Measurements from ENCODE around the gene TYSND1.

Gene TYSND1

GRCh38 chr10:70112071-70112470 lies 34.4 kb downstream of the TYSND1 start:
- no peak overlapping the region for H3K4ac ChIP-seq (ENCODE audit: low read length)
- no peak overlapping the region for H3K23ac ChIP-seq (ENCODE audit: low read depth, low read length, poor library complexity)
- H3K27ac ChIP-seq (replicated peaks; ENCODE audit: low read length) = no peak overlapping the region
- H4K91ac ChIP-seq (ENCODE audit: low read depth, low read length, poor library complexity) = no peak overlapping the region
- no CpG with 5 or more reads among the region's 8 CpGs for WGBS, 2 donors (ENCODE audit: extremely low coverage in 2 of 2, insufficient read length in 2 of 2, insufficient replicate concordance in 1 of 2)
- no peak overlapping the region for H2AFZ ChIP-seq (ENCODE audit: low read length)
- H3K4me3 ChIP-seq (ENCODE audit: low read length in 2 of 2) = no peak overlapping the region
- H2BK12ac ChIP-seq (ENCODE audit: low read length) = no peak overlapping the region
- H3K79me1 ChIP-seq (ENCODE audit: low read depth, low read length) = no peaks in the 10 kb centered on the region
- peaks cover 28 to 65% of the 10 kb centered on the region in 2 donors for H3K36me3 ChIP-seq (replicated peaks in 1 of 2; ENCODE audit: control insufficient read depth in 2 of 2, insufficient read depth in 2 of 2, low read length in 2 of 2)
- no peaks in the 10 kb centered on the region for H3K9me3 ChIP-seq (replicated peaks in 1 of 2; ENCODE audit: control insufficient read depth in 2 of 2, insufficient read depth in 1 of 2, low read depth in 1 of 2, low read length in 2 of 2)
- no peak overlapping the region for H3K4me2 ChIP-seq (ENCODE audit: insufficient read depth, low read length, poor library complexity, severe bottlenecking)
- H2BK120ac ChIP-seq (ENCODE audit: low read depth, low read length) = no peak overlapping the region
- no peak overlapping the region for H3K9ac ChIP-seq (ENCODE audit: low read depth, low read length, poor library complexity)
- no peaks in the 10 kb centered on the region for H3K4me1 ChIP-seq (ENCODE audit: control insufficient read depth in 2 of 2, insufficient read depth in 1 of 2, low read depth in 1 of 2, low read length in 2 of 2)
- H2BK15ac ChIP-seq (ENCODE audit: low read length) = no peak overlapping the region
- DNase-seq (ENCODE audit: low spot score) = no peak
- no peaks in the 10 kb centered on the region for H3K27me3 ChIP-seq (ENCODE audit: control insufficient read depth in 3 of 3, insufficient read depth in 3 of 3, low read depth in 1 of 3, low read length in 3 of 3)
- H3K14ac ChIP-seq (ENCODE audit: low read length) = no peak overlapping the region
- no peak overlapping the region for H4K8ac ChIP-seq (ENCODE audit: low read depth, low read length)
- H3K18ac ChIP-seq (ENCODE audit: low read length) = no peak overlapping the region
- H2BK5ac ChIP-seq (ENCODE audit: low read length) = no peak overlapping the region
- no peak overlapping the region for H2AK5ac ChIP-seq (ENCODE audit: low read depth, low read length)

- Histone ChIP-seq H3K9me3 (replicated peaks in 1 of 2; ENCODE audit: control insufficient read depth in 2 of 2, insufficient read depth in 1 of 2, low read depth in 1 of 2, low read length in 2 of 2) (no peaks in the 10 kb centered on the region), H3K36me3 (replicated peaks in 1 of 2; ENCODE audit: control insufficient read depth in 2 of 2, insufficient read depth in 2 of 2, low read length in 2 of 2) (peaks cover 28 to 71% of the 10 kb centered on the region in 2 donors), H2BK120ac (ENCODE audit: low read depth, low read length) (no peak overlapping the region), H3K14ac (ENCODE audit: low read length) (no peak overlapping the region), H4K91ac (ENCODE audit: low read depth, low read length, poor library complexity) (no peak overlapping the region), H3K4me3 (ENCODE audit: low read length in 2 of 2) (no peak overlapping the region), H2AFZ (ENCODE audit: low read length) (no peak overlapping the region), H3K4me2 (ENCODE audit: insufficient read depth, low read length, poor library complexity, severe bottlenecking) (no peak overlapping the region), H3K4ac (ENCODE audit: low read length) (no peak overlapping the region), H3K27me3 (ENCODE audit: control insufficient read depth in 3 of 3, insufficient read depth in 3 of 3, low read depth in 1 of 3, low read length in 3 of 3) (no peaks in the 10 kb centered on the region), H3K27ac (replicated peaks; ENCODE audit: low read length) (no peak overlapping the region), H3K18ac (ENCODE audit: low read length) (no peak overlapping the region), H3K4me1 (ENCODE audit: control insufficient read depth in 2 of 2, insufficient read depth in 1 of 2, low read depth in 1 of 2, low read length in 2 of 2) (peaks cover 0 to 2% of the 10 kb centered on the region in 2 donors), H4K8ac (ENCODE audit: low read depth, low read length) (no peak overlapping the region), H2BK12ac (ENCODE audit: low read length) (no peak overlapping the region), H2AK5ac (ENCODE audit: low read depth, low read length) (no peak overlapping the region), H2BK15ac (ENCODE audit: low read length) (no peak overlapping the region), H3K79me1 (ENCODE audit: low read depth, low read length) (no peaks in the 10 kb centered on the region), H3K23ac (ENCODE audit: low read depth, low read length, poor library complexity) (no peak overlapping the region), H3K9ac (ENCODE audit: low read depth, low read length, poor library complexity) (no peak overlapping the region), H2BK5ac (ENCODE audit: low read length) (no peak overlapping the region)
- DNase-seq (ENCODE audit: low spot score) = no peak
- WGBS, 2 donors (ENCODE audit: extremely low coverage in 2 of 2, insufficient read length in 2 of 2, insufficient replicate concordance in 1 of 2) = no CpG with 5 or more reads among the region's 22 CpGs
These were observed 35.0 kb downstream of the TYSND1 start for GRCh38 chr10:70111496-70111895.

- no CpG with 5 or more reads among the region's 18 CpGs for WGBS, 2 donors (ENCODE audit: extremely low coverage in 2 of 2, insufficient read length in 2 of 2, insufficient replicate concordance in 1 of 2)
- Histone ChIP-seq H3K18ac (ENCODE audit: low read length) (no peak overlapping the region), H3K79me1 (ENCODE audit: low read depth, low read length) (no peaks in the 10 kb centered on the region), H2BK120ac (ENCODE audit: low read depth, low read length) (no peak overlapping the region), H3K4me2 (ENCODE audit: insufficient read depth, low read length, poor library complexity, severe bottlenecking) (no peak overlapping the region), H3K27me3 (ENCODE audit: control insufficient read depth in 3 of 3, insufficient read depth in 3 of 3, low read depth in 1 of 3, low read length in 3 of 3) (no peaks in the 10 kb centered on the region), H4K91ac (ENCODE audit: low read depth, low read length, poor library complexity) (no peak overlapping the region), H3K36me3 (replicated peaks in 1 of 2; ENCODE audit: control insufficient read depth in 2 of 2, insufficient read depth in 2 of 2, low read length in 2 of 2) (peaks cover 31 to 91% of the 10 kb centered on the region in 2 donors), H2AK5ac (ENCODE audit: low read depth, low read length) (no peak overlapping the region), H2BK12ac (ENCODE audit: low read length) (no peak overlapping the region), H2BK5ac (ENCODE audit: low read length) (no peak overlapping the region), H2BK15ac (ENCODE audit: low read length) (no peak overlapping the region), H3K9ac (ENCODE audit: low read depth, low read length, poor library complexity) (no peak overlapping the region), H3K27ac (replicated peaks; ENCODE audit: low read length) (no peak overlapping the region), H3K4me3 (ENCODE audit: low read length in 2 of 2) (no peak overlapping the region), H3K4me1 (ENCODE audit: control insufficient read depth in 2 of 2, insufficient read depth in 1 of 2, low read depth in 1 of 2, low read length in 2 of 2) (peaks cover 9 to 11% of the 10 kb centered on the region in 2 donors), H4K8ac (ENCODE audit: low read depth, low read length) (no peak overlapping the region), H3K4ac (ENCODE audit: low read length) (no peak overlapping the region), H2AFZ (ENCODE audit: low read length) (no peak overlapping the region), H3K9me3 (replicated peaks in 1 of 2; ENCODE audit: control insufficient read depth in 2 of 2, insufficient read depth in 1 of 2, low read depth in 1 of 2, low read length in 2 of 2) (no peaks in the 10 kb centered on the region), H3K14ac (ENCODE audit: low read length) (no peak overlapping the region), H3K23ac (ENCODE audit: low read depth, low read length, poor library complexity) (no peak overlapping the region)
- DNase-seq (ENCODE audit: low spot score) = no peak
These were observed 37.3 kb downstream of the TYSND1 start for GRCh38 chr10:70109064-70109729.

GRCh38 chr10:70106958-70107791 lies 39.3 kb downstream of the TYSND1 start:
- no peak overlapping the region for H2BK5ac ChIP-seq (ENCODE audit: low read length)
- no peaks in the 10 kb centered on the region for H3K27me3 ChIP-seq (ENCODE audit: control insufficient read depth in 3 of 3, insufficient read depth in 3 of 3, low read depth in 1 of 3, low read length in 3 of 3)
- no peaks in the 10 kb centered on the region for H3K9me3 ChIP-seq (replicated peaks in 1 of 2; ENCODE audit: control insufficient read depth in 2 of 2, insufficient read depth in 1 of 2, low read depth in 1 of 2, low read length in 2 of 2)
- H2BK15ac ChIP-seq (ENCODE audit: low read length) = no peak overlapping the region
- H3K23ac ChIP-seq (ENCODE audit: low read depth, low read length, poor library complexity) = no peak overlapping the region
- H3K79me1 ChIP-seq (ENCODE audit: low read depth, low read length) = no peaks in the 10 kb centered on the region
- peak overlapping the region; percentile 5 for H3K18ac ChIP-seq (ENCODE audit: low read length)
- H3K4ac ChIP-seq (ENCODE audit: low read length) = no peak overlapping the region
- no CpG with 5 or more reads among the region's 22 CpGs for WGBS, 2 donors (ENCODE audit: extremely low coverage in 2 of 2, insufficient read length in 2 of 2, insufficient replicate concordance in 1 of 2)
- peaks cover 35 to 94% of the 10 kb centered on the region in 2 donors for H3K36me3 ChIP-seq (replicated peaks in 1 of 2; ENCODE audit: control insufficient read depth in 2 of 2, insufficient read depth in 2 of 2, low read length in 2 of 2)
- no peak overlapping the region for H2AFZ ChIP-seq (ENCODE audit: low read length)
- H3K9ac ChIP-seq (ENCODE audit: low read depth, low read length, poor library complexity) = no peak overlapping the region
- H3K4me1 ChIP-seq (ENCODE audit: control insufficient read depth in 2 of 2, insufficient read depth in 1 of 2, low read depth in 1 of 2, low read length in 2 of 2) = peaks cover 9 to 11% of the 10 kb centered on the region in 2 donors
- no peak overlapping the region for H3K27ac ChIP-seq (replicated peaks; ENCODE audit: low read length)
- no peak overlapping the region for H3K14ac ChIP-seq (ENCODE audit: low read length)
- no peak overlapping the region for H4K91ac ChIP-seq (ENCODE audit: low read depth, low read length, poor library complexity)
- DNase-seq (ENCODE audit: low spot score) = peak; percentile 39
- no peak overlapping the region for H2AK5ac ChIP-seq (ENCODE audit: low read depth, low read length)
- H2BK12ac ChIP-seq (ENCODE audit: low read length) = no peak overlapping the region
- H4K8ac ChIP-seq (ENCODE audit: low read depth, low read length) = no peak overlapping the region
- no peak overlapping the region for H3K4me3 ChIP-seq (ENCODE audit: low read length in 2 of 2)
- H3K4me2 ChIP-seq (ENCODE audit: insufficient read depth, low read length, poor library complexity, severe bottlenecking) = no peak overlapping the region
- H2BK120ac ChIP-seq (ENCODE audit: low read depth, low read length) = no peak overlapping the region

Measured in neuronal stem cell (in vitro differentiated cells).